H9 (cell line): ENCODE data around the gene CCDC141. TPM values are rescaled to one million over a fixed set of nuclear protein-coding genes. Genes with fewer than 3 reads are reported as not detected.
"Not testable (repeated sequence)": the region's sequence is repeated elsewhere in the genome, so short reads cannot be mapped to it uniquely, and the experiment has no call there.

Source experiments
- DNase-seq: peaks from one replicate; pipeline ENCODE4 v3.0.0-alpha.2; 2017
- H2AFZ ChIP-seq: one replicate; pipeline ENCODE4 v1.6.1; 2013; ENCODE audit warnings: mild to moderate bottlenecking, low read length, control low read depth, moderate library complexity
- H2AK5ac ChIP-seq: 2 replicates; pipeline ENCODE4 v1.6.1; 2013; ENCODE audit warnings: low read length, control low read depth, mixed read lengths; ENCODE audit not compliant: insufficient read length
- H2BK120ac ChIP-seq: one replicate; pipeline ENCODE4 v1.6.1; 2013; ENCODE audit warnings: low read depth, mild to moderate bottlenecking, low read length, control low read depth, inconsistent platforms; ENCODE audit not compliant: poor library complexity, severe bottlenecking
- H2BK12ac ChIP-seq: 2 replicates; pipeline ENCODE4 v1.6.1; 2013; ENCODE audit warnings: low read length, control low read depth, mixed read lengths, low read depth; ENCODE audit not compliant: insufficient read length
- H2BK15ac ChIP-seq: 2 replicates; pipeline ENCODE4 v1.6.1; 2013; ENCODE audit warnings: low read depth, low read length, control low read depth
- H2BK20ac ChIP-seq: one replicate; pipeline ENCODE4 v1.6.1; 2013; ENCODE audit warnings: low read depth, mild to moderate bottlenecking, low read length, control low read depth, inconsistent platforms; ENCODE audit not compliant: poor library complexity, severe bottlenecking
- H2BK5ac ChIP-seq: 2 replicates; pipeline ENCODE4 v1.6.1; 2013; ENCODE audit warnings: low read length, control low read depth, mixed read lengths; ENCODE audit not compliant: insufficient read length
- H3K14ac ChIP-seq: 2 replicates; pipeline ENCODE4 v1.6.1; 2013; ENCODE audit warnings: low read length, control low read depth; ENCODE audit not compliant: insufficient read depth
- H3K18ac ChIP-seq: 2 replicates; pipeline ENCODE4 v1.6.1; 2013; ENCODE audit warnings: low read depth, mild to moderate bottlenecking, mixed read lengths, low read length, control low read depth; ENCODE audit not compliant: insufficient read length
- H3K23ac ChIP-seq: 2 replicates; pipeline ENCODE4 v1.6.1; 2013; ENCODE audit warnings: low read length, control low read depth, mixed read lengths, low read depth; ENCODE audit not compliant: insufficient read length
- H3K23me2 ChIP-seq: 2 replicates; pipeline ENCODE4 v1.6.1; 2013; ENCODE audit warnings: low read depth, mild to moderate bottlenecking, mixed read lengths, low read length, control low read depth; ENCODE audit not compliant: insufficient read length, poor library complexity, severe bottlenecking
- H3K27ac ChIP-seq: 2 replicates; pipeline ENCODE4 v1.5.1; 2013; ENCODE audit warnings: low read length, control low read depth, mixed read lengths, low read depth; ENCODE audit not compliant: insufficient read length
- H3K27me3 ChIP-seq: 2 replicates; pipeline ENCODE4 v1.6.1; 2013; ENCODE audit warnings: low read length, control low read depth, inconsistent platforms; ENCODE audit not compliant: insufficient read depth
- H3K4ac ChIP-seq: 2 replicates; pipeline ENCODE4 v1.6.1; 2013; ENCODE audit warnings: low read depth, mild to moderate bottlenecking, control low read depth, inconsistent platforms, low read length, moderate library complexity
- H3K4me1 ChIP-seq: 2 replicates; pipeline ENCODE4 v1.6.1; 2013; ENCODE audit warnings: low read length, control low read depth, inconsistent platforms; ENCODE audit not compliant: insufficient read depth
- H3K4me2 ChIP-seq: 2 replicates; pipeline ENCODE4 v1.6.1; 2013; ENCODE audit warnings: low read length, control low read depth, mixed read lengths; ENCODE audit not compliant: insufficient read length, insufficient read depth
- H3K56ac ChIP-seq: 2 replicates; pipeline ENCODE4 v1.6.1; 2013; ENCODE audit warnings: low read depth, mild to moderate bottlenecking, mixed read lengths, low read length, control low read depth; ENCODE audit not compliant: insufficient read length
- H3K79me1 ChIP-seq: 2 replicates; pipeline ENCODE4 v1.6.1; 2013; ENCODE audit warnings: low read depth, mild to moderate bottlenecking, moderate library complexity, low read length, control low read depth, inconsistent platforms; ENCODE audit not compliant: insufficient read depth, poor library complexity, severe bottlenecking
- H3K79me2 ChIP-seq: 2 replicates; pipeline ENCODE4 v1.6.1; 2013; ENCODE audit warnings: low read length, control low read depth, inconsistent platforms; ENCODE audit not compliant: insufficient read depth
- H3K9ac ChIP-seq: 2 replicates; pipeline ENCODE4 v1.6.1; 2013; ENCODE audit warnings: low read length, control low read depth, mixed read lengths; ENCODE audit not compliant: insufficient read length; ENCODE audit errors: extremely low read depth
- H3K9me3 ChIP-seq: one replicate; pipeline ENCODE4 v1.6.1; 2013; ENCODE audit warnings: low read depth, low read length, inconsistent platforms; ENCODE audit not compliant: control insufficient read depth
- H3T11ph ChIP-seq: one replicate; pipeline ENCODE4 v1.6.1; 2013; ENCODE audit warnings: mild to moderate bottlenecking, low read length, control low read depth, inconsistent platforms
- H4K20me1 ChIP-seq: one replicate; pipeline ENCODE4 v1.6.1; 2013; ENCODE audit not compliant: control insufficient read depth, insufficient read length, insufficient read depth
- H4K5ac ChIP-seq: 2 replicates; pipeline ENCODE4 v1.6.1; 2013; ENCODE audit warnings: low read depth, mild to moderate bottlenecking, mixed read lengths, low read length, control low read depth; ENCODE audit not compliant: insufficient read length
- H4K8ac ChIP-seq: replicated peaks from 2 replicates; pipeline ENCODE4 v1.6.1; 2013; ENCODE audit warnings: low read length, control low read depth, mixed read lengths, low read depth; ENCODE audit not compliant: insufficient read length
- H4K91ac ChIP-seq: 2 replicates; pipeline ENCODE4 v1.6.1; 2013; ENCODE audit warnings: low read depth, mild to moderate bottlenecking, moderate library complexity, mixed read lengths, low read length, control low read depth; ENCODE audit not compliant: insufficient read length
- H3K27ac Mint-ChIP-seq, 3 experiments: 2 replicates in 2 of 3; 3 replicates in 1 of 3; pipeline ENCODE4 v1.8.0; 2020 to 2021; ENCODE audit warnings: mixed read lengths in 3 of 3, mild to moderate bottlenecking in 1 of 3, moderate library complexity in 1 of 3
- H3K27me3 Mint-ChIP-seq: 2 replicates; pipeline ENCODE4 v1.8.0; 2021; ENCODE audit warnings: low read depth, mild to moderate bottlenecking, moderate library complexity, mixed read lengths
- H3K36me3 Mint-ChIP-seq, 3 experiments: 2 replicates in 2 of 3; 3 replicates in 1 of 3; pipeline ENCODE4 v1.8.0; 2020 to 2021; ENCODE audit warnings: low read depth in 3 of 3, mixed read lengths in 3 of 3; ENCODE audit not compliant: insufficient read depth in 1 of 3
- H3K4me1 Mint-ChIP-seq, 2 experiments: 2 replicates each; pipeline ENCODE4 v1.8.0; 2020; ENCODE audit warnings: mixed read lengths in 2 of 2
- H3K4me3 Mint-ChIP-seq, 2 experiments: 2 replicates in 1 of 2; 3 replicates in 1 of 2; pipeline ENCODE4 v1.8.0; 2020 to 2021; ENCODE audit warnings: mild to moderate bottlenecking in 2 of 2, mixed read lengths in 2 of 2, moderate library complexity in 1 of 2
- H3K9me3 Mint-ChIP-seq, 2 experiments: 2 replicates in 1 of 2; 3 replicates in 1 of 2; pipeline ENCODE4 v1.8.0; 2020; ENCODE audit warnings: mild to moderate bottlenecking in 2 of 2, mixed read lengths in 2 of 2, moderate library complexity in 1 of 2
- WGBS: extraction: QIAGEN DNeasy Blood & Tissue Kit; methylation state at CpG from one replicate; pipeline ENCODE4 v1.1.7; 2013; ENCODE audit warnings: missing lambda C conversion rate, low lambda C conversion rate, mixed read lengths; ENCODE audit not compliant: insufficient read length; ENCODE audit errors: extremely low coverage; 5-methylcytosine and 5-hydroxymethylcytosine counted together
- total RNA-seq: library from RNA; stranded (reverse); gene quantifications from 2 replicates; pipeline ENCODE4 v1.2.1, GENCODE V29; 2021
- TF ChIP-seq, protein P1 (sequence below): fragments of 200-600 bp; sonication (generic); conservative IDR thresholded peaks from 3 replicates; pipeline ENCODE4 v1.8.0; 2021; ENCODE audit warnings: antibody characterized with exemption, mild to moderate bottlenecking

Gene CCDC141
- total RNA-seq, 1 experiment from 2014 or later, result 1.0 TPM

DNA sequence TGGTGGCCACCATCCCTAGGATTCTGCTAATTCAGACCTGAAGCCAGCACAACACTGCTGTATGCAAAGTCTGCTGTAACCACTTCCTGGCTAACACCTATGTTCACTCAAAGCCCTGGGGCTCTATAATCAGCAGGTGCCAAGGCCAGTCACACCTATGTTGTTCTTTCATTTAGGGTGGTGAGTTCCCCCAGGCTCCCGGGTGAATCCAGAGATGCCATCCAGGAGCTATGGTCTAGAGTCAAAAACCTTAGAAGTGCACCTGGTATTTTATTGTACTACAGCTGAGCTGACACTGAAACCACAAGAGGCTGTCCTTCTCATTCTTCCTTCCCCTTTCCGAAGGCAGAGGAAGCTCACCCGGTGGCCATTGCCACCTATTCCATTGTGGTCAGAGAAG, 46.2 kb upstream of the CCDC141 start:
- H2BK120ac ChIP-seq, result no peak overlapping the region
- no peaks in the 10 kb centered on the region for H3K4me1 Mint-ChIP-seq
- H3K36me3 Mint-ChIP-seq, result peaks cover 8 to 29% (median 17%) of the 10 kb centered on the region in 3 experiments; a peak in 5 of 7 replicates
- no peak for DNase-seq
- no peak overlapping the region for H3K56ac ChIP-seq
- H3K23me2 ChIP-seq, result no peaks in the 10 kb centered on the region
- no peak overlapping the region for H2AK5ac ChIP-seq
- no peak overlapping the region for H2BK20ac ChIP-seq
- no peak overlapping the region for H3T11ph ChIP-seq
- H3K9me3 Mint-ChIP-seq, result peaks cover 18 to 27% of the 10 kb centered on the region in 2 experiments
- no peak overlapping the region for H3K18ac ChIP-seq
- no peak overlapping the region for H4K5ac ChIP-seq
- peaks cover 8% of the 10 kb centered on the region for H3K9me3 ChIP-seq
- no peak overlapping the region for H2BK5ac ChIP-seq
- H3K9ac ChIP-seq, result no peak overlapping the region
- H2BK15ac ChIP-seq, result no peak overlapping the region
- H2AFZ ChIP-seq, result no peak overlapping the region
- H3K79me1 ChIP-seq, result no peaks in the 10 kb centered on the region
- H3K79me2 ChIP-seq, result no peaks in the 10 kb centered on the region
- H4K91ac ChIP-seq, result no peak overlapping the region
- H3K4me3 Mint-ChIP-seq, result no peak overlapping the region
- no peak overlapping the region for H3K27ac ChIP-seq
- WGBS, result no CpG with 5 or more reads among the region's 3 CpGs
- no peaks in the 10 kb centered on the region for H3K4me1 ChIP-seq
- H3K14ac ChIP-seq, result no peak overlapping the region
- no peak overlapping the region for H4K8ac ChIP-seq
- no peak overlapping the region; a peak in 1 of 7 replicates for H3K27ac Mint-ChIP-seq
- no peaks in the 10 kb centered on the region for H3K27me3 ChIP-seq
- H2BK12ac ChIP-seq, result no peak overlapping the region
- H3K27me3 Mint-ChIP-seq, result no peaks in the 10 kb centered on the region
- no peak overlapping the region for H3K23ac ChIP-seq
- no peak overlapping the region for H3K4ac ChIP-seq
- TF ChIP-seq, protein P1, sequence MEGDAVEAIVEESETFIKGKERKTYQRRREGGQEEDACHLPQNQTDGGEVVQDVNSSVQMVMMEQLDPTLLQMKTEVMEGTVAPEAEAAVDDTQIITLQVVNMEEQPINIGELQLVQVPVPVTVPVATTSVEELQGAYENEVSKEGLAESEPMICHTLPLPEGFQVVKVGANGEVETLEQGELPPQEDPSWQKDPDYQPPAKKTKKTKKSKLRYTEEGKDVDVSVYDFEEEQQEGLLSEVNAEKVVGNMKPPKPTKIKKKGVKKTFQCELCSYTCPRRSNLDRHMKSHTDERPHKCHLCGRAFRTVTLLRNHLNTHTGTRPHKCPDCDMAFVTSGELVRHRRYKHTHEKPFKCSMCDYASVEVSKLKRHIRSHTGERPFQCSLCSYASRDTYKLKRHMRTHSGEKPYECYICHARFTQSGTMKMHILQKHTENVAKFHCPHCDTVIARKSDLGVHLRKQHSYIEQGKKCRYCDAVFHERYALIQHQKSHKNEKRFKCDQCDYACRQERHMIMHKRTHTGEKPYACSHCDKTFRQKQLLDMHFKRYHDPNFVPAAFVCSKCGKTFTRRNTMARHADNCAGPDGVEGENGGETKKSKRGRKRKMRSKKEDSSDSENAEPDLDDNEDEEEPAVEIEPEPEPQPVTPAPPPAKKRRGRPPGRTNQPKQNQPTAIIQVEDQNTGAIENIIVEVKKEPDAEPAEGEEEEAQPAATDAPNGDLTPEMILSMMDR, result no peak
- H3K4me2 ChIP-seq, result no peak overlapping the region
- no peaks in the 10 kb centered on the region for H4K20me1 ChIP-seq

DNA sequence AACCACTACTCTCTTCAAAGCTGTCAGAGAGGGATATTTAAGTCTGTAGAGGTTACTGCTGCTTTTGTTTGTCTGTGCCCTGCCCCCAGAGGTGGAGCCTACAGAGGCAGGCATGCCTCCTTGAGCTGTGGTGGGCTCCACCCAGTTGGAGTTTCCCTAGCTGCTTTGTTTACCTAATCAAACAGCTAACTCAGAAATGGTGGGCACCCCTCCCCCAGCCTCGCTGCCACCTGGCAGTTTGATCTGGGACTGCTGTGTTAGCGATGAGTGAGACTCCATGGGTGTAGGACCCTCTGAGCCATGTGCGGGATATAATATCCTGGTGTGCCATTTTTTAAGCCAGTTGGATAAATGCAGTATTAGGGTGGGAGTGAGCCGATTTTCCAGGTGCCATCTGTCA, 43.0 kb upstream of the CCDC141 start:
- not testable (repeated sequence) for H4K91ac ChIP-seq, H3K18ac ChIP-seq, H4K8ac ChIP-seq, H3T11ph ChIP-seq, H3K4me2 ChIP-seq, H3K4me3 Mint-ChIP-seq, DNase-seq, H3K56ac ChIP-seq, H3K9me3 ChIP-seq, H3K79me2 ChIP-seq, H3K23ac ChIP-seq, H3K27me3 ChIP-seq, H2BK15ac ChIP-seq, H3K4me1 ChIP-seq, H2AFZ ChIP-seq, H2BK120ac ChIP-seq, H3K23me2 ChIP-seq, H3K27ac ChIP-seq, H4K20me1 ChIP-seq, H3K4me1 Mint-ChIP-seq, H2BK20ac ChIP-seq, H2BK12ac ChIP-seq, H3K79me1 ChIP-seq, H2BK5ac ChIP-seq, H2AK5ac ChIP-seq, H3K27ac Mint-ChIP-seq, H3K14ac ChIP-seq, H3K27me3 Mint-ChIP-seq, H4K5ac ChIP-seq, H3K9ac ChIP-seq, H3K4ac ChIP-seq
- Mint-ChIP-seq H3K9me3 (peaks cover 25 to 29% of the 10 kb centered on the region in 2 experiments), H3K36me3 (peaks cover 10 to 29% (median 17%) of the 10 kb centered on the region in 3 experiments)
- WGBS, result no CpG with 5 or more reads among the region's 4 CpGs
